ENCODE results near the gene CADPS.

- TF ChIP-seq ZNF274 (IDR thresholded peaks at IDR 0.05; ENCODE audit: low read depth, low read length) (no peak), SUZ12 (IDR thresholded peaks at IDR 0.05; ENCODE audit: extremely low read depth, insufficient read depth, insufficient read length) (no peak)
Observed at GRCh38 chr3:62712746-62713145, 162.5 kb downstream of the CADPS start.
